Measurements from ENCODE around the gene FOXG1.

FOXG1 gene

DNA sequence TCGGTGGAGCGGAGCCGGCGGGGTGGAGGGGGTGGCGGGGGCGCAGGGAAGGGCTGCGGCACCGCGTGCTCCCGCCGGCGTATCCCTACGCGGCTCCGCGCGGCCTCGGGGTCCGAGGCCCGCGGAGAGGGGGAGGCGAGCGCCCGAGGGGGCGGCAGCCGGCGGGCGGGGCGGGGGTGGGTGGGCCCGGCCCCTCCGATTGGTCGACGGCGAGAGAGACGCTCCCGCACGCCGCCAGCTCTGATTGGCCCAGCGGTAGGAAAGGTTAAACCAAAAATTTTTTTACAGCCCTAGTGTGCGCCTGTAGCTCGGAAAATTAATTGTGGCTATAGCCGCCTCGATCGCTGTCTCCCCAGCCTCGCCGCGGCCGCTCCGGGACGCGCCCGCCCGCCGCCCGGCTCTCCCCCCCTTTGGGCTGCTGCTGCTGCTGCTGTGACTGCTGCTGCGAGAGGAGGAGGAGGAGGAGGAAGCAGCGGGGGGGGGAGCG lies at the start of gene FOXG1:
FOXG1 (plus strand) TSS at position 319 of the 487 bp plus-strand sequence. CDS start 493 bp downstream, outside the sequence.
- H3K27me3 ChIP-seq (ENCODE audit: insufficient read depth, low read length): peaks cover 89% of the 10 kb centered on the region

GRCh38 chr14:28719130-28719529 lies 47.5 kb upstream of the FOXG1 start:
- no peaks in the 10 kb centered on the region for H3K36me3 ChIP-seq (ENCODE audit: insufficient read depth, low read depth, low read length)
- H3K9me3 ChIP-seq (ENCODE audit: insufficient read depth, low read depth, low read length): no peaks in the 10 kb centered on the region
- no peaks in the 10 kb centered on the region for H3K27me3 ChIP-seq (ENCODE audit: insufficient read depth, low read length)
- no peak overlapping the region for H3K27ac ChIP-seq (ENCODE audit: low read length)
- no peak overlapping the region for H3K4me3 ChIP-seq (ENCODE audit: low read length)
- no peak overlapping the region for H3K9ac ChIP-seq (ENCODE audit: low read depth, low read length)
- H3K4me1 ChIP-seq (ENCODE audit: insufficient read depth, low read length): no peaks in the 10 kb centered on the region

More for the DNA sequence above, at the start of gene FOXG1:
- H3K9me3 ChIP-seq (ENCODE audit: insufficient read depth, low read depth, low read length): no peaks in the 10 kb centered on the region
- H3K4me3 ChIP-seq (ENCODE audit: low read length): peak within 1 kb of the TSS; percentile 68
- no peaks in the 10 kb centered on the region for H3K36me3 ChIP-seq (ENCODE audit: insufficient read depth, low read depth, low read length)
- no peaks in the 10 kb centered on the region for H3K4me1 ChIP-seq (ENCODE audit: insufficient read depth, low read length)
- peak within 1 kb of the TSS; percentile 6; the same call in 1 of the 2 replicates for H3K9ac ChIP-seq (ENCODE audit: low read depth, low read length)
- H3K27ac ChIP-seq (ENCODE audit: low read length): no peak within 1 kb of the TSS

DNA sequence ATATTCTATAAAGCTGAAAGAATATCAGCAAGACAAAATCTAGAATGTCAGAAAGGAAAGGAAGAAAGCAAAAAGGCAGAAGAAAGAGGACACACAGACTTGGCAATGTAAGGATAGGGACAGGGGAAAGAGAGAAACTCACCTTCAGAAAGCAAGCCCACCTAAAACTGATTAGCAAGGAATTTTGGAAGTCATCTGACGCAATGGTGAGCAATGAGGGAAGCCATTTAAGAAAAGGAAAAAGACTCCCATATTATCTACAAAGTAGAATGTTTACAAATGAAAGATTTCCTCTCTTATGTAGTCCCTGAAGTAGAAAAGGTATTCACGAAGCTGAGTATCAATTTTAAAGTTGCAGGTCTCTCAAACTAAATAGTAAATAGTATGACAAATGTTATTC lies 35.2 kb upstream of the FOXG1 start:
- Histone ChIP-seq H3K9ac (ENCODE audit: low read depth, low read length) (no peak overlapping the region), H3K9me3 (ENCODE audit: insufficient read depth, low read depth, low read length) (no peaks in the 10 kb centered on the region), H3K4me1 (ENCODE audit: insufficient read depth, low read length) (no peaks in the 10 kb centered on the region), H3K27ac (ENCODE audit: low read length) (no peak overlapping the region), H3K27me3 (ENCODE audit: insufficient read depth, low read length) (no peaks in the 10 kb centered on the region), H3K36me3 (ENCODE audit: insufficient read depth, low read depth, low read length) (no peaks in the 10 kb centered on the region), H3K4me3 (ENCODE audit: low read length) (no peak overlapping the region)

- Histone ChIP-seq H3K27ac (ENCODE audit: low read length) (no peak overlapping the region), H3K9me3 (ENCODE audit: insufficient read depth, low read depth, low read length) (no peaks in the 10 kb centered on the region), H3K27me3 (ENCODE audit: insufficient read depth, low read length) (no peaks in the 10 kb centered on the region), H3K4me3 (ENCODE audit: low read length) (no peak overlapping the region), H3K4me1 (ENCODE audit: insufficient read depth, low read length) (no peaks in the 10 kb centered on the region), H3K36me3 (ENCODE audit: insufficient read depth, low read depth, low read length) (no peaks in the 10 kb centered on the region), H3K9ac (ENCODE audit: low read depth, low read length) (no peak overlapping the region)
These were observed 24.3 kb upstream of the FOXG1 start for GRCh38 chr14:28742171-28742846.

GRCh38 chr14:28744126-28744525 lies 22.5 kb upstream of the FOXG1 start:
- no peak overlapping the region for H3K4me3 ChIP-seq (ENCODE audit: low read length)
- no peak overlapping the region for H3K27ac ChIP-seq (ENCODE audit: low read length)
- no peaks in the 10 kb centered on the region for H3K9me3 ChIP-seq (ENCODE audit: insufficient read depth, low read depth, low read length)
- no peak overlapping the region for H3K9ac ChIP-seq (ENCODE audit: low read depth, low read length)
- no peaks in the 10 kb centered on the region for H3K27me3 ChIP-seq (ENCODE audit: insufficient read depth, low read length)
- no peaks in the 10 kb centered on the region for H3K4me1 ChIP-seq (ENCODE audit: insufficient read depth, low read length)
- no peaks in the 10 kb centered on the region for H3K36me3 ChIP-seq (ENCODE audit: insufficient read depth, low read depth, low read length)

DNA sequence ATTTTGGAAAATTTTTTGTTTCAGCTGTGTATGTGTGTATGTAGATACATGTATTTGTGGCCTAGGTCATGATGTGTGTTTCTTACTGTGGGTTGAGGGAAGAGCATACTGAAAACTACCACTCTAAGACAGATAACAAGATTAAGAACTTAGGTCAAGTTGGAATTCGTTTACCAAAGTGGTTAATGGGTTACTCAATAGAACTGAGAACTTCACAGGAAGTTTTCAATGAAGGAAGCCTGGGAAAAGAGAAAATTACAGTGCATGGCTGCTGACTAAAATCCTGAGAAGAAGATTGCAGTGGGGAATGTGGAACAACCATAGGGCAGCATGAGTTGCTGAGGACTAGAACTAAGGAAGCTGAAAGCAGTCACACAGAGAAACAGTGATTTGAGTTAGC lies 21.4 kb upstream of the FOXG1 start:
- H3K4me1 ChIP-seq (ENCODE audit: insufficient read depth, low read length): no peaks in the 10 kb centered on the region
- no peak overlapping the region for H3K27ac ChIP-seq (ENCODE audit: low read length)
- no peaks in the 10 kb centered on the region for H3K9me3 ChIP-seq (ENCODE audit: insufficient read depth, low read depth, low read length)
- no peak overlapping the region for H3K4me3 ChIP-seq (ENCODE audit: low read length)
- H3K27me3 ChIP-seq (ENCODE audit: insufficient read depth, low read length): no peaks in the 10 kb centered on the region
- no peaks in the 10 kb centered on the region for H3K36me3 ChIP-seq (ENCODE audit: insufficient read depth, low read depth, low read length)
- H3K9ac ChIP-seq (ENCODE audit: low read depth, low read length): no peak overlapping the region

DNA sequence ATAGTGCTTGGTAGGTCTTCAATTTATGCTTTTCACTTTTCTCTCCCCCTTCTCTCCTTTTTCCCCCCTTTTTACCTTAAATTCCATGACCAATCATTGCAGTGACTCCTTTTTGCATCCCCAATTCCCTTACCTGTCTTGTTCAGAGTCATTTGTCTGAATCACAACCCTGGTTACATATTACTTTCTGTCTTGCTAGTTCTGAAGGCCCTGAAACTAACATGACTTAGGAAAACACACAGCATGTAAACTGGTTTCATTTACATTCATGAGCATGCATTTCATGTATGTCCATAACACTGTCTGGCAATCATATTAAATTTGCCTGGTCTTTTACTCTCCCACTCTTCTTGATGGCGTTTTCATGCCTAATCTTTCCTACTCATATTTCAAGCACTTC lies 20.3 kb upstream of the FOXG1 start:
- H3K4me3 ChIP-seq (ENCODE audit: low read length): no peak overlapping the region
- no peaks in the 10 kb centered on the region for H3K4me1 ChIP-seq (ENCODE audit: insufficient read depth, low read length)
- H3K9me3 ChIP-seq (ENCODE audit: insufficient read depth, low read depth, low read length): no peaks in the 10 kb centered on the region
- H3K27me3 ChIP-seq (ENCODE audit: insufficient read depth, low read length): no peaks in the 10 kb centered on the region
- H3K27ac ChIP-seq (ENCODE audit: low read length): no peak overlapping the region
- no peaks in the 10 kb centered on the region for H3K36me3 ChIP-seq (ENCODE audit: insufficient read depth, low read depth, low read length)
- H3K9ac ChIP-seq (ENCODE audit: low read depth, low read length): no peak overlapping the region

GRCh38 chr14:28751467-28752058 lies 15.0 kb upstream of the FOXG1 start:
- no peak overlapping the region for H3K9ac ChIP-seq (ENCODE audit: low read depth, low read length)
- peaks cover 4% of the 10 kb centered on the region; the same call in 1 of the 2 replicates for H3K4me1 ChIP-seq (ENCODE audit: insufficient read depth, low read length)
- no peak overlapping the region for H3K27ac ChIP-seq (ENCODE audit: low read length)
- H3K4me3 ChIP-seq (ENCODE audit: low read length): no peak overlapping the region
- no peaks in the 10 kb centered on the region for H3K36me3 ChIP-seq (ENCODE audit: insufficient read depth, low read depth, low read length)
- peaks cover 43% of the 10 kb centered on the region for H3K27me3 ChIP-seq (ENCODE audit: insufficient read depth, low read length)
- H3K9me3 ChIP-seq (ENCODE audit: insufficient read depth, low read depth, low read length): no peaks in the 10 kb centered on the region

- Histone ChIP-seq H3K36me3 (ENCODE audit: insufficient read depth, low read depth, low read length) (no peaks in the 10 kb centered on the region), H3K27ac (ENCODE audit: low read length) (no peak overlapping the region), H3K9me3 (ENCODE audit: insufficient read depth, low read depth, low read length) (no peaks in the 10 kb centered on the region), H3K9ac (ENCODE audit: low read depth, low read length) (no peak overlapping the region), H3K27me3 (ENCODE audit: insufficient read depth, low read length) (peaks cover 71% of the 10 kb centered on the region), H3K4me1 (ENCODE audit: insufficient read depth, low read length) (peaks cover 8% of the 10 kb centered on the region; the same call in 1 of the 2 replicates), H3K4me3 (ENCODE audit: low read length) (no peak overlapping the region)
These were observed 12.2 kb upstream of the FOXG1 start for GRCh38 chr14:28754209-28754985.

DNA sequence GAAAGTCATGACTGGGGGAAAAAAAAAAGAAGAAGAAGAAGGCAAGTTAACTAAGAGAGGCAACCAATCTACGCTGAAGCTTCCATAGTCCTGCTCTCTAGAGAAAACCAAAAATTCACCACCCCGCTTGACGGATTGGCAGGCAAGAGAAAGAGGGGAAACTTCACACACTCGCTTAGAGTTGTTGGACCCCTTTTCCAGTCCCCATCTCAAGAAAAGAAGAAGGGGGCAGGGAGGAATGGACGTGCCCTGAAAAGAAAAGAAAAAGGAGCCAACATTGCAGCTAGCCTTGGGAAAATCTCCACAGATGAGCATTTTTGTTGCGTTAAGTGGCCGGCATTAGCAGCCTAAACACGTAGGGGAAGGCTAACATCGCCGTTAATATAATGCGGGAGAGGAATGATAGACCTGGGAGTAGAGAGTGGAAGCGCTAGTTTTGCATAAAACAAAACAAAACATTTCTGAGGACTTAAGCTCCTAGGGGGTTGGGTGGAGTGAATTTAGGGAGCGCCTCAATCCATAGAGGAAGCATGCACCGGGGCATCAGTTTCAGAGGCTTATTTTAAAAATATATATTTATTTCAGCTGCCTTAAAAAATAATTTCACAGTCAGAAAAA lies 11.3 kb upstream of the FOXG1 start:
- H3K36me3 ChIP-seq (ENCODE audit: insufficient read depth, low read depth, low read length): no peaks in the 10 kb centered on the region
- H3K27ac ChIP-seq (ENCODE audit: low read length): no peak overlapping the region
- H3K9ac ChIP-seq (ENCODE audit: low read depth, low read length): no peak overlapping the region
- H3K4me1 ChIP-seq (ENCODE audit: insufficient read depth, low read length): peaks cover 13% of the 10 kb centered on the region
- peaks cover 80% of the 10 kb centered on the region for H3K27me3 ChIP-seq (ENCODE audit: insufficient read depth, low read length)
- H3K9me3 ChIP-seq (ENCODE audit: insufficient read depth, low read depth, low read length): peaks cover under 1% of the 10 kb centered on the region; the same call in 1 of the 2 replicates
- no peak overlapping the region for H3K4me3 ChIP-seq (ENCODE audit: low read length)

DNA sequence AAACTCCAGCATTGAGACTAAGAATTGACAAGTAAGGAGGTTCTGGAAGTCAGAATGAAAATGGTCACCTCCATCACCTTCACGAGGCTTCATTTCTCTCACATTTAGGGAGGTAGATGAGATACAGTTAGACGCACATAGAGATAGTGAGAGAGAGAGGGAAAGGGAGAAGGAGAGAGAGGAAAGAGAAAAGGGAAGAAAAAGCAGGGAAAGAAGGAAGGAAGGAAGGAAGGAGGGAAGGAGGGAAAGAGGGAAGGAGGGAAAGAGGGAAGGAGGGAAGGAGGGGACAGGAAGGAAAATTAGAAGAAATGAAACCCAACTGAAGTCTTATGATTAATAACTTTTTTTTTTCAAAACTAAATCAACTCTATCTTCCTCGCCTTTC lies 10.7 kb upstream of the FOXG1 start:
- Histone ChIP-seq H3K27me3 (ENCODE audit: insufficient read depth, low read length) (peaks cover 86% of the 10 kb centered on the region), H3K27ac (ENCODE audit: low read length) (no peak overlapping the region), H3K4me1 (ENCODE audit: insufficient read depth, low read length) (peaks cover 13% of the 10 kb centered on the region), H3K9ac (ENCODE audit: low read depth, low read length) (no peak overlapping the region), H3K4me3 (ENCODE audit: low read length) (no peak overlapping the region), H3K9me3 (ENCODE audit: insufficient read depth, low read depth, low read length) (peaks cover 2% of the 10 kb centered on the region; the same call in 1 of the 2 replicates), H3K36me3 (ENCODE audit: insufficient read depth, low read depth, low read length) (no peaks in the 10 kb centered on the region)
